Motor neuron (in vitro differentiated cells): ENCODE results near the gene GARRE1. TPM values are rescaled to one million over a fixed set of nuclear protein-coding genes. Genes with fewer than 3 reads are reported as not detected.

Experiments used
- ATAC-seq, 8 experiments: fragments of 200-7000 bp; cut with Tn5 transposase; replicated peaks in 6 of 8; 2 replicates each; pipeline ENCODE4 v1.8.0; 2021; ENCODE audit warnings: mild to moderate bottlenecking in 8 of 8, moderate library complexity in 8 of 8
- H3K27ac ChIP-seq, 2 donors: fragments of 250-450 bp; sonication (Bioruptor Pico); 2 replicates each; pipeline ENCODE4 v1.9.0; 2021; ENCODE audit warnings: antibody characterized with exemption in 2 of 2, mild to moderate bottlenecking in 2 of 2, moderate library complexity in 1 of 2
- H3K4me1 ChIP-seq, 2 donors: fragments of 250-450 bp; sonication (Bioruptor Pico); replicated peaks in 1 of 2; 2 replicates each; pipeline ENCODE4 v1.6.1; 2021; ENCODE audit warnings: antibody characterized with exemption in 2 of 2, mild to moderate bottlenecking in 2 of 2, moderate library complexity in 1 of 2
- H3K4me3 ChIP-seq, 5 donors: fragments of 250-450 bp; sonication (Bioruptor Pico); 2 replicates each; pipeline ENCODE4 v1.9.0; 2021; ENCODE audit warnings: antibody characterized with exemption in 5 of 5, mild to moderate bottlenecking in 5 of 5, moderate library complexity in 4 of 5
- WGBS, 10 experiments: fragments of 450-650 bp; shearing (Covaris generic); methylation state at CpG; one replicate each; pipeline ENCODE4 v1.0.0; 2022; 5-methylcytosine and 5-hydroxymethylcytosine counted together
- in situ Hi-C, 9 experiments: fragments of 400-800 bp; cut with MboI; loops; one replicate each; pipeline ENCODE4 v1.15.0; 2021; ENCODE audit warnings: low sequenced_read_pairs in 9 of 9, low pct_unique_long_range_greater_than_20kb in 2 of 9; ENCODE audit not compliant: unreplicated experiment in 9 of 9
- total RNA-seq, 8 experiments: library from RNA; unstranded; fragments of 300-600 nt; gene quantifications; 2 replicates each; pipeline versions ENCODE4 v1.2.3 to v1.2.4, GENCODE V29; 2022

Gene GARRE1
- total RNA-seq, 8 experiments from 2014 or later = 5.9 to 23.2 (median 16.3) TPM

DNA sequence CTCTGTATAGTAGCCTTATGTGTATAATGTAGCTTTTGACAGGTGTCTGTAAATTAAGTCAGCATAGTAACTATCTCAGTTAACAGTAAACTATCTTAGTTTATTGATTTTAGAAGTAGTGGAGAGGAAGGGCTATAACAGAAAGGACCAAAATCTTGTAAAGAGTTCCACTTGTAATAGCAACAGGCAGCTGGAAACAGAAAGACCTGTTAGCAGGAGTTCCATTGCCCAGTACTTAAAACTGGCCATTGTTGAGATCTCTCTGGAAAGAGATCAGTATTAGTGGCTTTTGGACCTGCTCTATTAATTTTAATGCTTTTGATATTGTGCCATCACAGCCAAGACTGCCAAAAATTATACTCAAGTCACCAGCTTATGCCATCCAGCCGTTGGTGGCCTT is 32.0 kb upstream of the GARRE1 start:
- Histone ChIP-seq H3K4me1 (no peaks in the 10 kb centered on the region), H3K27ac (no peak overlapping the region), H3K4me3 (no peak overlapping the region)
- in situ Hi-C loops = no loop called here
- WGBS, 10 experiments = 80 to 100% (median 100%) methylated on average over 1 of the region's 1 CpG; no CpG with 5 or more reads in 5 of the 10 experiments
- ATAC-seq = no peak

DNA sequence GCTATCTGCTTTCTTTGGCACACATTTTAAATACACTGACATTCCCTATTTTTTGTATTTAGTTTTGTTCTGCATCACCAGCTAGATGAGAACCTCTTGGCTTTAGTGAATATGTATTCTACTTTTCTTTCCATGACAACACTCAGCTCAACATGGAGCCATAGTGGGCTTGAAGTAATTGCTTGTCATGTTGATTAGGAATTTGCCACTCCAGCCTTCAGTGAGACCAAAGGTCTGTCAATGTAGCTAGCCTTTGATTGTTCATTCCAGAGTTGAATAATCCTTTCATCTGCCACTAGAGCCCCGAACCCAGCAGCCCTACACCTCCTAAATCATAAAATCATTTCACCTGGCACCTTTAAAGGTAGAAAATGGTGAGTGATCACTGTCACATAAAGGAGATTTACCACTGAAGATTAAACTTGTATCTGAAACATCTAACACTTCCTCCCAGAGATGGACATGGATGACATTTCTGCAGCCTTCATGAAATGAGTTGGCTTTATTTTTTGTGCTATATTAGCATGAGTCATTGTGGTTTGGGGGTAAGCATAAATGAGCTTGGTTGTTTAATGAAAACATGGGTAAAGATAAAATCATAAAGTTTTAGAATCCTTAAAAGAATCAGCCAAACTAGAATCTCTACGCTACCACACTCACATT is 29.2 kb upstream of the GARRE1 start:
- Histone ChIP-seq H3K4me3 (no peak overlapping the region), H3K4me1 (no peaks in the 10 kb centered on the region), H3K27ac (no peak overlapping the region)
- no peak for ATAC-seq
- 40 to 100% (median 64%) methylated on average over 1 to 2 of the region's 2 CpGs; no CpG with 5 or more reads in 2 of the 10 experiments for WGBS, 10 experiments
- in situ Hi-C loops = loop anchor here in 1 of 9 experiments (25.0 kb wide), 1 partner anchor 112 kb away; no protein-coding TSS in a partner anchor

DNA sequence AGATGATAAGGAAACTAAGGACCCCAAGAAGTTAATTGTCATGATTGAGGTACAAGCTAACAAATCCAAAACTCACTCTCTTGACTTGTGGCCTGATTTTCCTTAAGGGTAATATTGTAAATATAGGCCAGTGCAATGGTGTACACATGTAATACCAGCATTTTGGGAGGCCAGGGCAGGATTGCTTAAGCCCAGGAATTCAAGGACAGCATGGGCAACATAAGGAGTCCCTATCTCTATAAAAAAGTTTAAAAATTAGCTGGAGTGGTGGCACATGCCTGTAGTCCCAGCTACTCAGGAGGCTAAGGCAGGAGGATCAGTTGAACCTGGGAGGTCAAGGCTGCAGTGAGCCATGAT is 28.7 kb upstream of the GARRE1 start:
- H3K4me1 ChIP-seq = no peaks in the 10 kb centered on the region
- H3K4me3 ChIP-seq = no peak overlapping the region
- in situ Hi-C loops = loop anchor here in 1 of 9 experiments (25.0 kb wide), 1 partner anchor 112 kb away; no protein-coding TSS in a partner anchor
- ATAC-seq = no peak
- no peak overlapping the region for H3K27ac ChIP-seq

DNA sequence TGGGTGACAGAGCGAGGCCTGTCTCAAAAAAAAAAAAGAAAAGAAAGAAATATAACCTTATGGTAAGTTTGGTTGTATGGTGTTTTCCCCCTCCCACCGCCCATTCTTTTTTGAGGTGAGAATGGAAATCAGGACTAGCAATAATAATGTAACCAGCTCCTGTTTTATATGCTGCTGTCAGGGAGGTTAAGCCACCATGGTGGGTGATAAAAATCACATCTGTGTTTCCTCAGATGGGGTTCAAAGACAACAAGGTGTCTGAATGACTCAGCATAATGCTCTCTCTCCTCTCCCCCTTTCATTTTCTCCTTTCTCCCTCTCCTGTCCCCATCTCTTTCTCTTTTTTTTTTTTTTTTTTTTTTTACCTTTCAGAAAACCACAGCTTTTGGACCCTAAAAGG is 28.3 kb upstream of the GARRE1 start:
- in situ Hi-C loops = loop anchor here in 1 of 9 experiments (25.0 kb wide), 1 partner anchor 111 kb away; no protein-coding TSS in a partner anchor
- no peak for ATAC-seq
- H3K4me3 ChIP-seq = no peak overlapping the region
- H3K4me1 ChIP-seq = no peaks in the 10 kb centered on the region
- no peak overlapping the region for H3K27ac ChIP-seq
- 83 to 100% (median 100%) methylated on average over 1 to 2 of the region's 2 CpGs; no CpG with 5 or more reads in 3 of the 10 experiments for WGBS, 10 experiments

DNA sequence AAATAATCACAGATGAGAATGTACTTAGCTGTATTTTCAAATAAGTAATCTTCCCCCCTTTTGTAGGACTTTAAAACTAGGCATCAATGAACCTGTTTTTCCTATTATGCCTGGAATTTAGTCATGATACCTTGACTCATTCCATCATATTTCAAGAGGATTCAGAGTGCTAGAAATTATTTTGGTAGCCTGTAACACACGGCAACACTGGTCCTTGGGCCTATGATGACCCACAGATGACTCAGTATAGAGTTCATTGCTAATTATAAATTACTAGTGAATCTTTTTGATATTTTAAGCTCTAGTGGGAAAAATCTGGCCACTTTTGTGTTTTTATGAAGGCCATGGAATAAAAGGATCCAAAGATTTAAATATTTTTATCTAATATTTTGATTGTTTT is 26.0 kb upstream of the GARRE1 start:
- no peak overlapping the region for H3K27ac ChIP-seq
- H3K4me1 ChIP-seq = no peaks in the 10 kb centered on the region
- no peak overlapping the region for H3K4me3 ChIP-seq
- peak in 1 of 8 experiments; percentile 22 for ATAC-seq
- in situ Hi-C loops = loop anchor here in 1 of 9 experiments (25.0 kb wide), 1 partner anchor 109 kb away; no protein-coding TSS in a partner anchor
- 0 to 100% (median 78%) methylated on average over 1 of the region's 1 CpG; no CpG with 5 or more reads in 4 of the 10 experiments for WGBS, 10 experiments

DNA sequence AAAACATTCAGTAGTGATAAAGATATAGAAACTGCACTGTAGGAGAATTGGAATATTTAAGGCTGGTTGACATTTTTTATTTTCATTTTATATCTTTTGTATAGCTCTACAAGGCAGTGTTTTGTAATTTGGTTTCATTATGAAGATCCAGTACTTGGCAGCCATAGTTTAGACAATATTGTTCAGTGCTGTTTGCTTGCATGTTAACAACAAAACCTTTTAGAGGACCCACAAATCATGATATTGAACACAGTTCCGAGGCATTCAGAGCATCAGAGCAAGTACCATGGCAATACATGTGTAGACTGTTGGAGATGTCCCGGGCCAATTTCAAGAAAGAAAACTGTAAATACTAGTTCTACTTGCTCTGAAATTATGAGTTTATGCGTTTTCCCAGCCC is 25.6 kb upstream of the GARRE1 start:
- Histone ChIP-seq H3K27ac (no peak overlapping the region), H3K4me3 (no peak overlapping the region), H3K4me1 (no peaks in the 10 kb centered on the region)
- ATAC-seq = no peak
- in situ Hi-C loops = loop anchor here in 1 of 9 experiments (25.0 kb wide), 1 partner anchor 109 kb away; no protein-coding TSS in a partner anchor
- 48 to 100% (median 92%) methylated on average over 1 to 3 of the region's 3 CpGs; no CpG with 5 or more reads in 1 of the 10 experiments for WGBS, 10 experiments

DNA sequence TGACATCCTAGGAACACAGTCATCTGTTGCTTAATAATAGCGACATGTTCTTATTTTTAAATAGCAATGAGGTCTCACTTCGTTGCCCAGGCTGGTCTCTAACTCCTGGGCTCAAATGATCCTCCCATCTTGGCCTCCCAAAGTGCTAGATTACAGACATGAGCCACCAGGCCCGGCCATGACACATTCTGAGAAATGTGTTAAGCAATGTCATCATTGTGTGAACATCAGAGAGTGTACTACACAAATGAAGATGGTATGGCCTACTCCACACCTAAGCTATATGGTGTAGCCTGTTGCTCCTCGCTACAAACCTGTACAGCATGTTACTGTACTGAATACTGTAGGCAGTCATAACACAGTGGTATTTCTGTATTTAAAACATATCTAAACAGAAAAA is 24.6 kb upstream of the GARRE1 start:
- no peak for ATAC-seq
- in situ Hi-C loops = loop anchor here in 1 of 9 experiments (25.0 kb wide), 1 partner anchor 108 kb away; no protein-coding TSS in a partner anchor
- H3K4me3 ChIP-seq = no peak overlapping the region
- 70 to 100% (median 100%) methylated on average over 1 to 2 of the region's 4 CpGs; no CpG with 5 or more reads in 4 of the 10 experiments for WGBS, 10 experiments
- no peak overlapping the region for H3K27ac ChIP-seq
- no peaks in the 10 kb centered on the region for H3K4me1 ChIP-seq

DNA sequence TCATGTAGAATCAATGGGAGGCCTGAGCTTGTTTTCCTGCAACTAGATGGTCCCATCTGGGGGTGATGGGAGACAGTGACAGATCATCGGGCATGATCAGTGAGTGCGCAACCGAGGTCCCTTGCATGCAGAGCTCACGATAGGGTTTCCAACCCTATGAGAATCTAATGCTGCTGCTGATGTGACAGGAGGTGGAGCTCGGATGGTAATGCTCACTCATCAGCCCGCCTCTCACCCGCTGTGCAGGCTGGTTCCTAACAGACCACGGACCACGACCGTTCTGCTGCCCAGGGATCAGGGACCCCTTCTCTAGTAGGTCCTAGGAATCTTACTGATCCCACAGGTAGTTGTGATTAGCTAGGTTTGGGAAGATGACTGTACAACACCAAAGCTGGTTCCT is 23.5 kb upstream of the GARRE1 start:
- peak in 4 of 8 experiments; percentile 21 to 63 (median 44) for ATAC-seq
- Histone ChIP-seq H3K27ac (no peak overlapping the region), H3K4me1 (no peaks in the 10 kb centered on the region), H3K4me3 (no peak overlapping the region)
- WGBS, 10 experiments = 49 to 100% (median 100%) methylated on average over 1 to 4 of the region's 10 CpGs; no CpG with 5 or more reads in 7 of the 10 experiments
- in situ Hi-C loops = loop anchor here in 1 of 9 experiments (25.0 kb wide), 1 partner anchor 106 kb away; no protein-coding TSS in a partner anchor

DNA sequence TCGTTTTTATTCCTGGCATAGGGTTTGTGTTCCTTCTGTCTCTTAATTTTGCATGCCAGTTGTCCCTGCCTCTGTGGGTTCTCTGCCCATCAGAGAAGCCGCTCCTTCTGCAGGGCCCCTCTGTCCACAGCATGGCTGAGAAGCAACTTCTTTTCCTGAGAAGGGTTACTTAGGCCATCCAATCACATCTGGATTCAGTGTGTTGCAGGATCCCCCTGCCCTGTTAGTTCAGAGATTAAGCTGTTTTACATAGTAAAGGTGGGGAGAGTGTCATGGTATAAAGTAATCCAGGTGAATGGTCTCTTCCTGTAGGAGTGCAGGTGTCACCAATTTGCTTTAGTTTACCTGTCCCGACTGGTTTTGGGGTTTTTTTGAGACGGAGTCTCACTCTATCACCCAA is 22.9 kb upstream of the GARRE1 start:
- ATAC-seq = no peak
- WGBS, 10 experiments = 67 to 100% (median 93%) methylated on average over 1 to 3 of the region's 4 CpGs; no CpG with 5 or more reads in 3 of the 10 experiments
- H3K4me3 ChIP-seq = no peak overlapping the region
- in situ Hi-C loops = loop anchor here in 1 of 9 experiments (25.0 kb wide), 1 partner anchor 106 kb away; no protein-coding TSS in a partner anchor
- no peak overlapping the region for H3K27ac ChIP-seq
- H3K4me1 ChIP-seq = no peaks in the 10 kb centered on the region

DNA sequence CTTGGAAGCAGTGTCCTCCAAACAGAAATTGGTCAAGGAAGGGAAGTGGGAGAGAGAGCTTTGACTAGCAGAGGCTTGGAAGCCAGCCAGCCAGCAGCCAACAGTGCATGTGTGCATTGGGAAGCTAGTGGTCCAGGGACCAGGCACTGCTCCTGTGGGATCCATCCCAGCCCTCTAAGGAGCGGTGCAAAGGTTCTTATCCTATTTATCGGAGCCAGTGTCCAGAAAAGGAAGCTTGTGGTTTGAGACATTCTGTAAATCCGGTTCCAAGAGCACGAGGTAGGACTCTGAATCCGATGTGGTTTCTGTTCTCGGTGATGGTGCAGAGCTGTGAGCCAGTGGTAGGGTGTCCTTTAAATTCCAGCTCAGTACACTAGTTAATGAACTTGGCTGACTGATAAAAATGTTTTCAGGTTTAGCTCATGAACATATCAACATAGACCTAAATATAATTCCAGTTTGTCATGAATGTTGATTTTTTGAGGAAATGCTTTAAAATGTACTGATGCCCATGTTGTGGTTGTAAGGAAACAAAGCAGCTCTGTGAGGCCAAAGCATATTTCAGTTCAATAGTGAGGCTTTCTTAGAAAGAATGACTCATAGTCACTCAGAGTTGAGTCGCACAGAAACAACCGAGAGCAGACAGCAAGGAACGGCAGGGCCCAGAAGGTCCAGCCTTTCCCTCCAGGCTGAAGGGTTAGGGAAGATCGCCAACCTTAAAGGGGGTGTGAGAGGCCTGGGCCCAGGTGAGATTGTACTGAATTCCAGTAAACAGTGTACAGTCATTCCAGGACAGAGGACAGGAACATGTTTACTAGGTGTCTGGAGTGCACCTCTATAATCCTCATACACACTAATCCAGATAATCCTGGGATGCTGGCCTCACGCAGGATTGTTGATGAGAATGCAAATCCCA is 21.5 kb upstream of the GARRE1 start:
- no peaks in the 10 kb centered on the region for H3K4me1 ChIP-seq
- no peak overlapping the region for H3K27ac ChIP-seq
- peak; percentile 50 to 93 (median 88) for ATAC-seq
- 0 to 93% (median 65%) methylated on average over 1 to 10 of the region's 11 CpGs for WGBS, 10 experiments
- in situ Hi-C loops = loop anchor here in 1 of 9 experiments (25.0 kb wide), 1 partner anchor 104 kb away; no protein-coding TSS in a partner anchor
- no peak overlapping the region for H3K4me3 ChIP-seq

DNA sequence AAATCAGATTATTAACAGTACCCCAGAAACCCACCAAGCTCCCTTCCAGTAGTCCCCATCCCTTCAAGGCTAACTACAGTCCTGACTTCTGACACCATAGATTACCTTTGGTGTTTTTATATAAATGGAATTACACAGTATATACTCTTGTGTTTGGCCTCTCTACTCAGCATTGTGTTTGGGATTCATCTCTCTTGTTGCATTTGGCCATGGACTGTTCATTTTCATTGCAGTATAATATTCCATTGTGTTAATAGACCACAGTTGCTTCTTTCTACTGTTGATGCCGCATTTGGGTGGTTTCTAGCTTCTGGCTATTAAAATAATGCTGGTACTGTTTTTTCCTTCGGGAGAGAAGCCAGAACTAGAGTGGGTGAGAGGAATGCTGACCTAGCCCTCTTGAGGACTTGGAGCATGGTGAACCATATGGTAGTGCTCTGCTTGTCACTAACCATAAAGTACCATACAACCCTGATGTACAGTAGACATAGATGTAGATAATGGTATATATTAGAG is 18.9 kb upstream of the GARRE1 start:
- H3K27ac ChIP-seq = no peak overlapping the region
- WGBS, 10 experiments = 25 to 100% (median 92%) methylated on average over 1 to 2 of the region's 2 CpGs; no CpG with 5 or more reads in 2 of the 10 experiments
- H3K4me3 ChIP-seq = no peak overlapping the region
- no peak for ATAC-seq
- in situ Hi-C loops = loop anchor here in 1 of 9 experiments (25.0 kb wide), 1 partner anchor 102 kb away; no protein-coding TSS in a partner anchor
- no peaks in the 10 kb centered on the region for H3K4me1 ChIP-seq
